Tibial artery (tissue), 4 donors: ENCODE measurements around the gene WASF2.

Experiments used
- DNase-seq, 2 donors: peaks; one replicate each; pipeline ENCODE4 v3.0.0-alpha.2; 2019
- H3K27ac ChIP-seq, 2 donors: fragments of 200-600 bp; sonication (generic) in 1 of 2; 1 replicate in 1 of 2; 2 replicates in 1 of 2; pipeline ENCODE4 v1.5.1; 2018 to 2019; ENCODE audit warnings: mild to moderate bottlenecking in 1 of 2
- H3K27me3 ChIP-seq, 2 donors: fragments of 200-600 bp; sonication (generic) in 1 of 2; one replicate each; pipeline versions ENCODE4 v1.5.1 to v1.6.0; 2016 to 2019
- H3K36me3 ChIP-seq, 3 donors: fragments of 200-600 bp; sonication (generic) in 2 of 3; one replicate each; pipeline ENCODE4 v1.5.1; 2016 to 2019; ENCODE audit warnings: mild to moderate bottlenecking in 2 of 3
- H3K4me1 ChIP-seq, 4 donors: fragments of 200-600 bp; sonication (generic) in 2 of 4; 1 replicate in 3 of 4; 2 replicates in 1 of 4; pipeline ENCODE4 v1.5.1; 2016 to 2019
- H3K4me3 ChIP-seq, 2 donors: fragments of 200-600 bp; sonication (generic) in 1 of 2; 1 replicate in 1 of 2; 2 replicates in 1 of 2; pipeline ENCODE4 v1.5.1; 2018 to 2019; ENCODE audit warnings: mild to moderate bottlenecking in 2 of 2
- H3K9me3 ChIP-seq, 3 donors: fragments of 200-600 bp; sonication (generic) in 1 of 3; one replicate each; pipeline ENCODE4 v1.5.1; 2016 to 2019
- intact Hi-C: fragments of 100-400 bp; cut with DNase I; formaldehyde crosslinking; loops from one replicate; pipeline ENCODE4 v1.15.0; 2023; ENCODE audit warnings: low total_unique reads
- TF ChIP-seq, protein P1 (sequence below), 2 experiments: fragments of 200-600 bp in 1 of 2; fragments of 450-650 bp in 1 of 2; IDR thresholded peaks; one replicate each; pipeline ENCODE4 v1.5.1; 2017 to 2019; ENCODE audit warnings: antibody characterized with exemption in 2 of 2, mild to moderate bottlenecking in 1 of 2, moderate library complexity in 1 of 2

Gene WASF2

DNA sequence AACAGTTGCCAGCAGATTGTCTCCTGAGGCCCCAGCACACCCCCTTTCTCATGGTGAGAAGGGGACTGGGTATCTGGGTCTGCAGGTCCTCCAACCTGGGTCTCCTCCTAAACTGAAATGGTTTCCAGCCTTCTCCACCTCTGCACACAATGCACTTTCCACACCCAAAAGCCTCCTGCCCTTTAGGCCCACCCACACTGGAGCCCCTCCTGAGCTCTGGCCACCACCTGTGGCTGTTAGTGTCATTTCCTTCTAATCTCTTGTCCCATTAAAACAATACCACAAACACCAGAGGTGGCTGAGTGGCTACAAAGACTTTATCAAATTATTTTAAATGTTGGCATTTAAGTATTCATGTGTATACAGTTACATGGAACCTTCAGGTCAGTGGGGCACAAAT lies 86.0 kb downstream of the WASF2 start:
- Histone ChIP-seq H3K4me3 (no peak overlapping the region), H3K36me3 (peaks cover 24 to 32% (median 30%) of the 10 kb centered on the region in 3 donors), H3K4me1 (peaks cover 0 to 75% (median 42%) of the 10 kb centered on the region in 4 donors), H3K9me3 (no peaks in the 10 kb centered on the region), H3K27me3 (no peaks in the 10 kb centered on the region), H3K27ac (peak overlapping the region; percentile 76 to 78)
- TF ChIP-seq, protein P1, sequence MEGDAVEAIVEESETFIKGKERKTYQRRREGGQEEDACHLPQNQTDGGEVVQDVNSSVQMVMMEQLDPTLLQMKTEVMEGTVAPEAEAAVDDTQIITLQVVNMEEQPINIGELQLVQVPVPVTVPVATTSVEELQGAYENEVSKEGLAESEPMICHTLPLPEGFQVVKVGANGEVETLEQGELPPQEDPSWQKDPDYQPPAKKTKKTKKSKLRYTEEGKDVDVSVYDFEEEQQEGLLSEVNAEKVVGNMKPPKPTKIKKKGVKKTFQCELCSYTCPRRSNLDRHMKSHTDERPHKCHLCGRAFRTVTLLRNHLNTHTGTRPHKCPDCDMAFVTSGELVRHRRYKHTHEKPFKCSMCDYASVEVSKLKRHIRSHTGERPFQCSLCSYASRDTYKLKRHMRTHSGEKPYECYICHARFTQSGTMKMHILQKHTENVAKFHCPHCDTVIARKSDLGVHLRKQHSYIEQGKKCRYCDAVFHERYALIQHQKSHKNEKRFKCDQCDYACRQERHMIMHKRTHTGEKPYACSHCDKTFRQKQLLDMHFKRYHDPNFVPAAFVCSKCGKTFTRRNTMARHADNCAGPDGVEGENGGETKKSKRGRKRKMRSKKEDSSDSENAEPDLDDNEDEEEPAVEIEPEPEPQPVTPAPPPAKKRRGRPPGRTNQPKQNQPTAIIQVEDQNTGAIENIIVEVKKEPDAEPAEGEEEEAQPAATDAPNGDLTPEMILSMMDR (IDR thresholded peaks at IDR 0.05), result no peak
- no peak for DNase-seq
- intact Hi-C loops, result loop anchor here (2.0 kb wide), 1 partner anchor 201 kb away; the partner anchor contains the start of gene AHDC1

DNA sequence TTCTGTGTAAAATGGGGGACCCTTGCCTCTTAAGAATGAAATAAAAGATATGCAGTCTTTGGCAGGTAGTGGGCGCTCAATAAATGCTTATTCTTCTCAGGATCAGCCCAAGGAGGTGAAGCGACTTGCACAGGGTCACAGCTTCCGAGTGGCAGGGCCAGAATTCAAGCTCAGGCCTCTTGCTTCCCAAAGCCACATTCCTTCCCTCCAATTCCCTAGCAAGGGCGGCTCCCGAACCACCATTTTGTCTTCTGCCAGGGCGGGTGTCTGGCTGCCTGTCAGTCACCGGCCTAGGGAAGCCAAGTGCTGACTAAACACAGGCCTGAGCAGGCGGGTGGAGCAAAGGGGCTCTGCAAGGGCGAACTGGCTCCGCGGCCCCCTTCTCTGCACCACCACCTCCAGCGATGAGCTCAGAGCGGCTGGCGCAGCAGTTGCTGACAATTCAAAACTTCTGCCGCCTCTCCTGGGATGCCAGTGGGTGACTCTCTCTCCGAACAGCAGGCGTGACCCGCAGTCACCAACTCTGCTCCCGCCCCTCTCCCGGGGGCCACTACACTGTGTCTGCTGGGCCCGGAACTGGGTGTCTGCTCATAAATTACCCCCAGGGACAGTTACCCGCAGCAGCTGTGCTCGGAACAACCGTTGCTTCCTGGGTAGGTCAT lies 86.8 kb downstream of the WASF2 start:
- DNase-seq, result peak; percentile 83 to 91
- peaks cover 19 to 25% (median 22%) of the 10 kb centered on the region in 3 donors for H3K36me3 ChIP-seq
- H3K27ac ChIP-seq, result peak overlapping the region; percentile 76 to 78
- TF ChIP-seq, protein P1 (IDR thresholded peaks at IDR 0.05), result no peak
- intact Hi-C loops, result loop anchor here (2.0 kb wide), 1 partner anchor 202 kb away; the partner anchor contains the start of gene AHDC1
- H3K9me3 ChIP-seq, result no peaks in the 10 kb centered on the region
- H3K27me3 ChIP-seq, result no peaks in the 10 kb centered on the region
- H3K4me3 ChIP-seq, result peak overlapping the region in 1 of 2 donors; percentile 23
- peaks cover 0 to 75% (median 42%) of the 10 kb centered on the region in 4 donors for H3K4me1 ChIP-seq

DNA sequence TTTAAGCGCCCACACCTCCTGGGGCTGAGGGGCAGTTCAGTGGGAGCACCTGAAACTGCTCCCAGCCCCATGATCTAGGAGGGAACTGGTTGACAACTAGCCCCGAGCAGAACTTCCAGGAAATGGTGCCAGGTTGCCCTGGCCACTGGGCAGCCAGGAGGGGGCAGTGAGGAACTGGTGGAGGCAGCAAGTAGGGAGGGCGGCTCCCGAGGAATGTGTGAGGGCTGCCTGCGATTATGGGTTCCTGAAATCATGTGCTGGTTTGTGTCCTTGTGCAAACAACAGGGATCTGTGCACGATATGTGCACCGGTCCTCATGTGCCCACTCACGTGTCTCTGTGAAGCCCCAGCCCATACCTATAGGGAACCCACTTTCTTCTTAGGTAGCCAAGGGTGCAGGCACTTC lies 87.6 kb downstream of the WASF2 start:
- Histone ChIP-seq H3K9me3 (no peaks in the 10 kb centered on the region), H3K36me3 (peaks cover 11 to 16% (median 14%) of the 10 kb centered on the region in 3 donors), H3K27me3 (no peaks in the 10 kb centered on the region), H3K4me1 (peaks cover 0 to 74% (median 42%) of the 10 kb centered on the region in 4 donors), H3K27ac (peak overlapping the region; percentile 76 to 78), H3K4me3 (no peak overlapping the region)
- peak; percentile 90 to 94 for DNase-seq
- TF ChIP-seq, protein P1 (IDR thresholded peaks at IDR 0.05), result peak; percentile 78
- intact Hi-C loops, result loop anchor here (2.0 kb wide), 1 partner anchor 202 kb away; the partner anchor contains the start of gene AHDC1

DNA sequence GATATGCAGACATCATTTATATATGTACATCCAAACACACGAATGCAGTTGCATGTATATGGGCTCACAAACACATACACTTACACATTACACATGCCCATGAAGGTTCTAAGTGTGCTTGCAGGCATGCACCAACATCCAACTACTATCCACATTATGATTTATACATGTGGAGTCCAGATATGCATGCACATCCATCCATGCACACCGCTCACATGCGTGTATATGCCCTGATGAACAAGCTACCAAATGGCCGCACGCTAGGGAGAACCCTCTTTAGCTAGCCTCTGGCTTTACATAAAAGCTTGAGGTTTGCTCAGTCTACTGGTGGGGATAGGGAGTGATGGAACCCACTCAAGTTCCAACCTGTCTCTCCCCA lies 89.0 kb downstream of the WASF2 start:
- Histone ChIP-seq H3K36me3 (peaks cover 0 to 4% (median 0%) of the 10 kb centered on the region in 3 donors), H3K27me3 (peaks cover 0 to 7% of the 10 kb centered on the region in 2 donors), H3K9me3 (no peaks in the 10 kb centered on the region), H3K4me3 (no peak overlapping the region), H3K4me1 (peaks cover 0 to 62% (median 38%) of the 10 kb centered on the region in 4 donors), H3K27ac (no peak overlapping the region)
- intact Hi-C loops, result no loop called here
- TF ChIP-seq, protein P1 (IDR thresholded peaks at IDR 0.05), result no peak
- no peak for DNase-seq

DNA sequence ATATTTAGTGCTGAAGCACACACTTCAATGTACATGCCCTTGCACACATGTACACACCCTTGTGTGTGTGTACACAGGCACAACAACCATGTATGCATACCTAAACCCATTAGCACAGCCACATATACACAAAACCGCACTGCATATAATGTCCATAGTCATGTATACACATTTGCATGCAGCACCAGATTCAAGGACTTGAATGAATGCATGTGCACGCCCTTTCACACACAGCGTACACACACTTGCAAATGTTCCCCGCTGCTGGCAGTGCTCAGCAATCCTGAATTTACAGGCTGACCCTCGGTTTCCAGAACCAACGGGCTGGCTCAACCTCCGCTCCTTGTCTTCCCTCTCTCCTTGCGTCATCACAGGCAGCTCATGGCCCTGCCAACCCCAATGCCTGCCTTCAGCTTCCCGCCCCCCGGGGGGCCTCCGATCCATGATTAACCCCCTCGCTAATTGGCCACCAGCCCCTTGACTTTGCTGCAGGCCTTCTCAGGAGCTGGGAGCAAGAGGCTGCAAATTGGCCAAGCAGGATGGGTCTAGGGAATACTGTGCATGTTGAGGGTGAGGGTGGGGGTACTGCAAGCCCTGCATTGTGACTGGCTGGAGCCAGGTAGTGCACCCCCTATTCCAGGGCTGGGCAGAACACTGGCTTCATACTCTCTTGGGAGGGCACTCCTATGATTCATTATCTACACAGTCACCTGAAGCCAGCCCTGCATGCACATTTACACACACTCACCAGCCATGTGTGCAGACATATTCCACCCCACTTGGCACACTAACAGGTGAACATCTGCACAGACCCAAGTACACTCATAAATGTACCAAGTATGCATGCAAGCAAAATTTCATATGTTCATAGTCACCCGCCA lies 89.6 kb downstream of the WASF2 start:
- intact Hi-C loops, result no loop called here
- Histone ChIP-seq H3K27ac (no peak overlapping the region), H3K4me1 (peaks cover 0 to 62% (median 33%) of the 10 kb centered on the region in 4 donors), H3K27me3 (peaks cover 0 to 7% of the 10 kb centered on the region in 2 donors), H3K9me3 (no peaks in the 10 kb centered on the region), H3K4me3 (no peak overlapping the region), H3K36me3 (peaks cover 0 to 4% (median 0%) of the 10 kb centered on the region in 3 donors)
- no peak for DNase-seq
- TF ChIP-seq, protein P1 (IDR thresholded peaks at IDR 0.05), result no peak
